AG04450 (cell line): ENCODE measurements around the gene STKLD1. TPM values are rescaled to one million over a fixed set of nuclear protein-coding genes. Genes with fewer than 3 reads are reported as not detected.

Source experiments
- CTCF ChIA-PET: fragments of 300-600, 350-600 bp; formaldehyde crosslinking; extraction: SDS; loops from one replicate; lab custom pipeline; 2022; ENCODE audit warnings: antibody characterized with exemption, inconsistent platforms; lab: Charles Lee
- POLR2A ChIA-PET: fragments of 350-600 bp; formaldehyde crosslinking; extraction: SDS; loops from one replicate; lab custom pipeline; 2021; ENCODE audit warnings: antibody characterized with exemption, inconsistent platforms; lab: Yijun Ruan, JAX
- DNase-seq: peaks from one replicate; pipeline ENCODE4 v3.0.0-alpha.2; 2011; ENCODE audit warnings: low read depth, low spot score
- H3K27ac ChIP-seq: one replicate; pipeline ENCODE4 v1.5.1; 2012; ENCODE audit warnings: low read depth, low read length, control low read depth
- H3K27me3 ChIP-seq: one replicate; pipeline ENCODE4 v1.6.0; 2012; ENCODE audit warnings: low read length; ENCODE audit not compliant: control insufficient read depth, insufficient read depth
- H3K4me3 ChIP-seq: 2 replicates; pipeline ENCODE4 v1.5.1; 2011; ENCODE audit warnings: mild to moderate bottlenecking, low read depth, low read length, control low read depth
- H3K9me3 ChIP-seq: 2 replicates; pipeline ENCODE4 v1.5.1; 2012; ENCODE audit warnings: low read length; ENCODE audit not compliant: control insufficient read depth, insufficient read depth
- CTCF ChIP-seq: IDR thresholded peaks from 2 replicates; pipeline ENCODE4 v1.5.1; 2011; ENCODE audit warnings: low read depth, low read length, control low read depth, inconsistent platforms
- polyA plus RNA-seq: library from polyadenylated mRNA; depleted of rRNA; stranded (reverse); fragments of >200 nt; gene quantifications from 2 replicates; pipeline ENCODE4 v1.2.3, GENCODE V29; 2011

Gene STKLD1
- polyA plus RNA-seq, 1 experiment: 0.95 TPM

DNA sequence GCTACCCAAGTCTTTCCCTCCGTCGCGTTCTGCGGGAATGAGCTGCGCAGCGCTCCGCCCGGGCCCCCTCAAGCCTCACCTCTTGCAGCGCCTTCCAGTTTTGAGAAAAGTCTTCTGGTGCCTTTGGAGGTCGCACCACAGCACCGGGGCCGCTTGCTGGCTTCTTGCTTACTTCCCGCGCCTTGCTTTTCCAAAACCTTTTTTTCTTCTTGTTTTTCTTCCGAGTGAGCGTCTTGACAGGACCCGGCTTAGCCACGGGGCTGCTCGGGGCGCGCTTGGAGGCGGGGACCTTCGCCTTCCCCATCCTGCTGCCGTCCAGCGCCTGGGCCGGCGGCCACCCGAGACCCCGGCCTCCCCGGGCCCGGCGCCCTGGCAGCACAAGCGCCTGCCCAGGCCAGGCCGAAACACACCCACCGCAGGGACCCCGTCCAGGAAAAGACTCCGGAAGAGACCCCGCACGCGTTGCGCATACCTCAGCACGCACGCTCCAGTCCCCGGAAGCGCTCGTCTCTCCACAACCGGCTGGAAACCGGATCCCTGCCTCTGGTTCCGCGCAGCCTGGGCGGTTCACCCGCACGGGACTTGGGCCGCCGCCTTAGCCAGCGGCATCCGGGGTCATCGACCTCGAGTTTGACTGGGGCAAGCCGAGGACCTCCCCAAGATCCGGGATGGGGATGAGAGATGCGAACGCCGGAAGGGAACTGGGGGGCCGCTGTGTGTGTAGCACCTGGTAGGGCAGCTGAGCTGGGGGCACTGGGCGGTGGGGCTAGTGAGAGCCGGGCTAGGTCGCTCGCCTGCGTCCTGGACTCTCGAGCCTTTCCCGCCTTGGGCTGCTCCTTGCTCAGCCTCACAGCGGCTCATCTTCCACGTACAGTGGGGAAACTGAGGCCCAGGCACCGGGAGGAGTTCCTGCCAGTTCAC is 41.6 kb downstream of the STKLD1 start, which contains the start of gene REXO4:
Gene REXO4, minus strand, starts transcription at position 470 of the 921 bp plus-strand sequence. Its CDS starts 166 bp downstream, at position 304.
- ChIA-PET POLR2A (interaction anchor here (0.6 to 1.2 kb wide), 4 partner anchors 10 to 328 kb away, joined by 3 to 9 read pairs (median 3); partner anchors contain the start of genes MED22, RPL7A, STKLD1 and SURF4), CTCF (interaction anchor here (1.9 kb wide), 1 partner anchor 69 kb away, joined by 8 read pairs; no protein-coding TSS in a partner anchor)
- TF ChIP-seq CTCF: no peak
- Histone ChIP-seq H3K9me3 (peaks cover 2% of the 10 kb centered on the region; the same call in 1 of the 2 replicates), H3K27ac (peak within 1 kb of the TSS; percentile 86), H3K4me3 (peak within 1 kb of the TSS; percentile 83), H3K27me3 (no peaks in the 10 kb centered on the region)
- peak; percentile 61 for DNase-seq

- Histone ChIP-seq H3K27ac (no peak overlapping the region), H3K4me3 (peak overlapping the region; percentile 83; the same call in 1 of the 2 replicates), H3K27me3 (no peaks in the 10 kb centered on the region), H3K9me3 (peaks cover 2% of the 10 kb centered on the region; the same call in 1 of the 2 replicates)
- ChIA-PET POLR2A (interaction anchor here (0.6 to 1.2 kb wide), 3 partner anchors 9 to 45 kb away, joined by 3 read pairs; no protein-coding TSS in a partner anchor), CTCF (no interaction called here)
- no peak for TF ChIP-seq CTCF
- no peak for DNase-seq
Observed at GRCh38 chr9:133419005-133419404, 42.8 kb downstream of the STKLD1 start.

DNA sequence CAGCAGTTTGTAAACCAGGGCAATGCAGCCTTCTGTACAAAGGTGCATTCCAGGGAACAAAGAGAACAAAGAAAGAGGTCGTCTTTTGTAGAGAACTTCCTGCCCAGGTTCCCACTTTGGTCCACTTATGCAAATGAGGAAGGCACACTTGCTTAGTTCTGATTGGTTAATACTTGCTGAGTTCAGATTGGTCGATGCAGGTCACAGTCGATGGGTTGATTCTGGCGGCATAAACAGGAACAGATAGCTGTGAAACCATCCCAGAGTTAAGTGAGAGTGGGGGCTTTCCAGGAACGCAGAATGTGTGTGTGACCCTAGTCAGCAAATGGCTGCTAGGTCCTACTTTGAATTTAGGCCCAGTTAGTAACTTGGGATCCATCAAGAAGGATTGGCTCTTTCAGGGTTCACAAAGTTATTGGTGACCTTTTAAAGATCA is 44.2 kb downstream of the STKLD1 start:
- CTCF ChIA-PET: no interaction called here
- no peak for DNase-seq
- POLR2A ChIA-PET: no interaction called here
- no peak overlapping the region for H3K27ac ChIP-seq
- TF ChIP-seq CTCF: no peak
- H3K27me3 ChIP-seq: peaks cover 5% of the 10 kb centered on the region
- no peak overlapping the region for H3K4me3 ChIP-seq
- H3K9me3 ChIP-seq: peaks cover 2% of the 10 kb centered on the region; the same call in 1 of the 2 replicates

DNA sequence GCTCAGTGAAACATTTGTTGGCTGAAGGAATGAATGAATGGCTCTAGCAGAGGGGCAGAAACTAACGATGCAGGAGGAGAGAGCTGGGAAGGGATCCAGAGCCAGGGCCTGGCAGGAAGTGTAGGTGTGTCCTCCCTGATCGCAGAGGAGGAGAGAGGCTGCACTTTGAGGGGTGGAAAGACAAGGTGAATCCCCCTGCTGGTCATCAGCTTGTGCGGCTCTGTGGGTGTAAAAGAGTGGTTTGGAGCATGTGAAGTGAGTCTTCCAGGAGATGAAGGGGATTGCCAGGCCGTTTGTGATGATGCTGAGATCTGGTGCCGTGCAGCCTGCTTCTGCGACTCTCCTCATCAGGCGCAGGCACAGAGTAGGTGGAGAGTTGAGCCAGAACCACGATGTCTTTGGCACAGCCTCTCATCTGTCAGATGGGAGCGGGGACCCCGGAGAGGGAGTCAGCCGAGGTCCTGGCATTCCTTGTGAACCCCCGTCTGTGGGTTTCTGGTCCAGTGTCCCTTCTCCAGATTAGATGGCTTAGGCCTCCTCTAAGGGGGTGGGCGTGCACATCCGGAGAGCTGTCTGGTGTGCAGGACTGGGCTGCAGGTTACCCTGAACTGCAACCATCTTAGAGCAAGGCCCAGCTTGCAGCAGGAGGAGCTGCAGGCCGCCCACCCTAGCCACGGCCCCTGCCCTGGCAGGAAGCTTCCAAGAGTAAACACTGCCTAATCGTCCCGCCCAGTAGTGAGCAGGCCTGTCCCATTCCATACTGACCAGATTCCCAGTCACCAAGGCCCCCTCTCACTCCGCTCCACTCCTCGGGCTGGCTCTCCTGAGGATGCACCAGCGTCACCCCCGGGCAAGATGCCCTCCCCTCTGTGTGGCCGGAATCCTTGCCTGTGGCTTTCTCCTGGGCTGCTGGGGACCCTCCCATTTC is 45.7 kb downstream of the STKLD1 start, which contains the start of gene ADAMTS13:
Gene ADAMTS13, plus strand, starts transcription at position 753 of the 928 bp plus-strand sequence. Its CDS starts 77 bp downstream, at position 830.
- Histone ChIP-seq H3K4me3 (no peak within 1 kb of the TSS), H3K27ac (no peak within 1 kb of the TSS), H3K9me3 (peaks cover 2% of the 10 kb centered on the region; the same call in 1 of the 2 replicates), H3K27me3 (peaks cover 12% of the 10 kb centered on the region)
- no peak for DNase-seq
- peak; percentile 35 for TF ChIP-seq CTCF
- ChIA-PET POLR2A (no interaction called here), CTCF (no interaction called here)
